ENCODE measurements around the gene GPR158.

GPR158 gene

DNA sequence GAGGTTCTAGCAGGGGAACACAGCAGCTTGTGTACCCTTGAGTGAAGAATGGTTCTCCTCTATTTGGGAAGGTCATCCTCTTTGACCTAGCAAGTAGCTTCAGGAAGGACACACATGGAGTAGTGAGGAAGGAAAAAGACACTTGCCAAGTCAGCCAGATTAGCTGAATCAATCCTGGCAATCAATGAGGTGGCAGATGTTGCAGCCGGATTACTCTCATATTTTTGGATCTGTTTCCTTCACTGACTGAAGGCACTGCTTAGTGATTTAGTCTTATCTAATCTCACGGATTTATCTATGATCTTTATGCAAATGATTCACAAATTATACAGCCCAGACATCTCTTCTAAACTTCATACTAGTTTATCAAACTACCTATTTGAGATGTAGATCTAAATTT, 218.8 kb downstream of the GPR158 start:
- DNase-seq (ENCODE audit: low read depth) = no peak

- no peak for DNase-seq (ENCODE audit: low read depth)
Measured at GRCh38 chr10:25398680-25399079, 223.9 kb downstream of the GPR158 start.

DNA sequence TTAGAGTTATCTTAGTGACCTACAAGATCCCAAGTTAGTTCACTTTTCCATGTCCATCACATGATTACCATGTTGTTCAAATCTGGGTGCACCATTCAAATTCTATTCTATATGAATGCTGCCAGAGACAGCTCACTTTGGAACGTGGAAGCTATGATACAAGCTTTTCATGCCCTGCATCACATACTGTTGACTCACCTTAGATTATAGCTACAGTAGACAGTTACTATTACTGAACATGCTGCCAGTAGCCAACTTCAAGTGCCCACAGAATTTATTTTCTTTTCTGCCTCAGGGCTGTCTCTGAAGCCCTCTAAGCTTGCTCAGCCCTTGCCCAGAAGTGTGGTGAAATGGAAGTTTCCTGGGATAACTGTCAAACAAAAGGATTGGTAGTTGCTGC, 231.1 kb downstream of the GPR158 start:
- no peak for DNase-seq (ENCODE audit: low read depth)

- DNase-seq (ENCODE audit: low read depth) = no peak
Measured at GRCh38 chr10:25417611-25418010, 242.8 kb downstream of the GPR158 start.

- no peak for DNase-seq (ENCODE audit: low read depth)
Measured at GRCh38 chr10:25425776-25426175, 251.0 kb downstream of the GPR158 start.

DNA sequence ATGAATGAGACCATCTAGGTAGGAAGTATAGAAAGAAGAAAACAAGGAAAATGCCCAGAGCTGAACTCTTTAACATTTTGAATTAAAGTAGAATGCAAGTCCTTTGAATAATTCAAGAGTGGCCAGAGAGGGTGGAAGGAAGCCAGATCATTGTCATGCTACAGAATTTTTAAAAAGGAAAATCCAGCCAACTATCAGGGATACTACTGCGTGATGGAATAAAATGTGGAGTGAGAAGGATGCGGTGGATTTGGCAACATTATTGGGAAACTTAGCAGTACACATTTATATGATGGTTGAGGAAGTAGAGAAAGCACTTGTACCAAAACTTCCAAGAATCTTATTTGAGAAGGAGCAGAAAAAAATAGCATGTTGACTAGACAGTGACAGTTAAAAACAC, 261.6 kb downstream of the GPR158 start:
- DNase-seq (ENCODE audit: low read depth) = no peak

- DNase-seq (ENCODE audit: low read depth) = no peak
Measured at GRCh38 chr10:25441270-25441669, 266.5 kb downstream of the GPR158 start.

DNA sequence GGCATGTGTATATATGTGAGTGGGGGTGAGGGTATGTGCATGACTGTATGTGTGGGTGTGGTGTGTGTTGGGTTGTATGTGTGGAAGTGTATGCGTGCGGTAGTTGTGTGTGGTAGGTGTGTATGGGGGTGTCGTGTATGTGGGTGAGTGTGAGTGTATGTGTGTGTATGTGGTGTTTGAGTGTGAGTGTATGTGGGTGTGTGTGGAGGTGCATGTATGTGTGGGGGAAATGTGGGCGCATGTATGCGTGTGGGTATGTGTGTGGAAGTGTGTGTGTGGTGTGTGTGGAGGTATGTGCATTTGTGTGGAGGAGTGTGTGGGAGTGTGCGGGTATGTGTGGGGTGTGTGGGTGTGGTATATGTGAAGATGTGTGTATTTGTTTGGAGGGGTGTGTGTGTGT, 269.5 kb downstream of the GPR158 start:
- DNase-seq (ENCODE audit: low read depth) = no peak

- DNase-seq (ENCODE audit: low read depth) = no peak
Measured at GRCh38 chr10:25451401-25451800, 276.6 kb downstream of the GPR158 start.

DNA sequence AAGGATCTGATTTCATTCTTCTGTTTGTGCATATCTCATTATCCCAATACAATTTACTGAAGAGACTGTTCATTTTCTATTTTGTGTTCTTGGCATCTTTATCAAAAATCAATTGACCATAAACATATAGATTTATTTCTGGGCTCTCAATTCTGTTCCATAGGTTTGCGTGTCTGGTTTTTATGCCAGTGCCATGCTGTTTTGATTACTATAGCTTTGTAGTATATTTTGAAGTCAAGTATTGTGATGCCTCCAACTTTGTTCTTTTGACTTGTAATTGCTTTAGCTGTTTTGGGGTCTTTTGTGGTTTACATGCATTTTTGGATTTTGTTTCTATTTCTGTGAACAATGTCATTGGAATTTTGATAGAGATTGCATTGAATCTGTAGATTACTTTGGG, 278.8 kb downstream of the GPR158 start:
- no peak for DNase-seq (ENCODE audit: low read depth)

DNA sequence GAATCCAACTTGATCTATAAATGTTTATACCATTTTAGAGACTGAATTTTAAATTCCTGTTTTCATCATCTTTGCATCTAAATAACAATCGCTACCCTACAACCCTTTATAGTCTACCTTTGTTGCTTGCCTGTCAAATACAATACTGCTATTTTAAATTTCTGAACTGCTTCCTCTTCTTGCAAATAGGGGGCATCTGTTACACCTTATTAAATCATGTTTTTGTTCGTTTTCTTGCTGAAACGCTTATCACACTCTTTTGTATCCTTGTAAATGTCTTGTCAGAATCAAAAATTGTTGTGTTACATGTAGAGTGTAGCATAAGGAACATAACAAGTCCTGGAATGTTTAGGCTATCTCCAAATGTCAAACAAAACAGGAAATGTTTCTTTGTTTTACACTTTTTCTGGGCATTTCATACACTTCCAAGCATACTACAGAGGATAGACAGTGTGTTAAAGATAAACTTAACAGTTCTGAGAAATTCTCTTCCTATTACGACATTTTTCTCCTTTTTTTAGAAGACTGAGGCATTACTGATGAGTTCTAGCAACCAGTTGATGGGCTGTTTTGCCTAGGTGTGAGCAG, 281.3 kb downstream of the GPR158 start:
- DNase-seq (ENCODE audit: low read depth) = no peak

GRCh38 chr10:25457552-25457951, 282.8 kb downstream of the GPR158 start:
- no peak for DNase-seq (ENCODE audit: low read depth)

DNA sequence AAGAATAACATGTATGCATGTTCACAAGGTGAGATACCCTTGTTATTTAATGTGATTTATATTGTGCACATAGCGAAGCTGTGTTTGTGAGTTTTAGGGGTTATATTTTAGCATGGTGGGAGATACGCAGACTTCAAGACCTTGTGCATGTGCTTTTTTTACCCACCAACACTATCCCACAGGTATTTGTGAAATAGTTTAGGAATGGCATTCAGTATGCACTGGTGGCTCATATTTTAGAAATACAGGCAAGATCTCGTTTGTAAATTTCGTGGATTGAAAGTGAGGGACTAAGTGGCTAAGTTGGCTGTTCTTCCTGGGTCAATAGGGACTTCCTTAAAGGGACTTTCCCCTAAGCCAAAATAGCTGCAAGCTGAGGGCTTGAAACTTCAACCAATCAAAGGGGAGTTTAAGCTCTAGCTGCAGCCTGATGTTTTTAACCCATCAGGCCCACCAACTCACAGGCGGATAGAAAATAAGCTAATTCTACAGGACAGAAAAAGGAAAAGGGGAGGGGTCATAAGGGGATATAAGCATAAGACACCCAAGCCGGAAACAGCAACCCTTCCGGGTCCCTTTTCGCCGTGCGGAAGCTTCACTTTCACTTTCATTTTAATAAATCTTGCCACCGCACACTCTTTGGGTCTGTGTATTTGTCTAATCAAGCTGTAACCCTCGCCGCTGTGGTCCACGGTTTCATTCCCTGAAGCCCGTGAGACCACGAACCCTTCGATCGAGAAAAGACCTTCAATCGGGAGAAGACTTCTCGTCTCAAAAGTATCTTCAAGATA, 291.0 kb downstream of the GPR158 start:
- no peak for DNase-seq (ENCODE audit: low read depth)

GRCh38 chr10:25467881-25468280, 293.1 kb downstream of the GPR158 start:
- no peak for DNase-seq (ENCODE audit: low read depth)

DNA sequence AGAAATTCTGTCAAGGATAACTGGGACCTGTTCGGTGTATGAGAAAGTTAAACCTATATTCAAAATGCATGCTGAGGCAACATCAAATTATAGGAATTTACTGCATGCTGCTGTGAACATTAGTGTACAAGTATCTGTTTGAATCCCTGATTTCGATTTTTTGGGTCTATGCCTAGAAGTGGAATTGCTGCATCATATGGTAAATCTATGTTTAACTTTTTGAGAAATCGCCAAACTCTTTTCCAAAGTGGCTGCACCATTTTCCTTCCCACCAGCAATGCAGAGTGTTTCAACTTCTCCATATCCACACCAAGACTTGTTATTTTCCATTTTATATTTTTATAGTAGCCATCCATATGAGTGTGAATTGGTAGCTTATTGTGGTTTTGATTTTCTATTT, 306.7 kb downstream of the GPR158 start:
- no peak for DNase-seq (ENCODE audit: low read depth)

DNA sequence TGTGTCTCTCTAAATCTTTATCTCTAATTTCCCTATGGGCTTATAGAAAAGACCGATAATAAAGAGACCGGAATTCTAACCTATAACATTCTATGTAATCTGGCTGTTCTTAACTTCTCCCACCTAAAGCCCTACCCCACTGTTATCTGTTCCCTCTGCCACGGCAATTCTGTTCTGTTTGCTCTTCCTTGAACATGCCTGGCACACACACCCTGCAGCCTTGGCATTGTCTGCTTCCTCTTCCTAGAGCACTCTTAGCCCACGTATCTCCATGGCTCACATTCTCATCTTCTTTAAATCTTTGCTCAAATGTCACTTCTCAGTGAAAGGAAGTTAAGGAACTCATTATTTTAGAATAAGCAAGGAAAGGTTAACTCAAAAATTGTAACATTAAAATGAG, 309.2 kb downstream of the GPR158 start:
- no peak for DNase-seq (ENCODE audit: low read depth)

- no peak for DNase-seq (ENCODE audit: low read depth)
Measured at GRCh38 chr10:25487266-25487665, 312.5 kb downstream of the GPR158 start.

- DNase-seq (ENCODE audit: low read depth) = no peak
Measured at GRCh38 chr10:25492040-25492439, 317.2 kb downstream of the GPR158 start.

GRCh38 chr10:25492680-25493079, 317.9 kb downstream of the GPR158 start:
- no peak for DNase-seq (ENCODE audit: low read depth)

DNA sequence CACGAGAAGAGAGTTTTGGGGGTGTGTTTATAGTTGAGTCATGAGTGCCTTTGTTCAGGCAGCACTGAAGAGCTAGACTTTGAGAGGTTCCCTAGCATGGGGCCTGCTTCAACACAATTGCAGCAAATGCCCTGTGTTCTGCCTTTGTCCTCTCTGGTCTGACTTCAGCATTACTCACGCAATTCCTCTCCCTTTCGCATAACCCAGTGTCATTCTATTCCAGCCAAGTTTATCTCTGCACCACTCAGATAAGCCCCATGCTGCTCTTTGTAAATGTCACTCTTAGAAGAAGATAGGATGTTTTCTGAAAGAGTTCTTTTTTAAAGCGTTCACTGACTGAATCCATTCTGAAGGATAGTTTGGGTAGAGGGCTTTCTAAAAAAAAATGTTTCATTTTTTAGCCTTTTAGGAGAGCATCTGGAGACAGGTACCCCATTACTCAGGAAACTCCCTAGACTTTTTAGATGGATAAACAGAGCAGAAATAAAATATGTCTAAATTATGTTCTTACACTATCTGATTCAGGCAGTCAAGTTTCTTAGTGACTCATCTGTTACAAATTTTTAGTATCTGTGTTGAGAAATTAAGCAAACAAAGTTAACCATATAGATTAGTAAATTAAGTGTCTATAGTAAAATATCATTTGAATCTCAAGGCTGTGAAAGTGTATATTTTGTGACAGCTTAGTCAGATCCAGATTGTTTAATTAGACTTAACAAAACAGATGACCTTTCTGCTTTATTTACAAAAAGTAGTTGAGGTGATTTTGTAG, 318.5 kb downstream of the GPR158 start:
- no peak for DNase-seq (ENCODE audit: low read depth)

- DNase-seq (ENCODE audit: low read depth) = no peak
Measured at GRCh38 chr10:25497246-25497645, 322.4 kb downstream of the GPR158 start.

- no peak for DNase-seq (ENCODE audit: low read depth)
Measured at GRCh38 chr10:25498645-25499044, 323.8 kb downstream of the GPR158 start.

DNA sequence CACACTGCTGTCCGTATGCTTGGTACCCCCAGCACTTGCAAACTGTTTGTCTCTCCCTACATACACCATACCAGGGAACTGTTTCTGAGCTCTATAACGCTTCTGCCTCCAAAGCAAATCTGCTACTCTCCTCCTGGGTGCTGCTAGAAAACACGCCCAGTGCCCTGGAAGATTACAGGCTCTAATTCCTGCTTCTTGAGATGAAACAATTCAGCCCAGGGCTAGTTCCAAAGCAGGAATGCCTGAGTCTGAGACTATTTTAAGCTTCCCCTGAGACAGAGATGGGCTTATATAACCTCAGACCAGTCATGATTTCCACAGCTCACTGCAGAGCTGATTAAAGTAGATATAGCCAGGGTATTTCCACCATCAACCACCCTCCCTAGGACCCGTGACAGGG, 327.1 kb downstream of the GPR158 start:
- no peak for DNase-seq (ENCODE audit: low read depth)
